ENCODE measurements around the gene FBLN2.

Gene FBLN2

DNA sequence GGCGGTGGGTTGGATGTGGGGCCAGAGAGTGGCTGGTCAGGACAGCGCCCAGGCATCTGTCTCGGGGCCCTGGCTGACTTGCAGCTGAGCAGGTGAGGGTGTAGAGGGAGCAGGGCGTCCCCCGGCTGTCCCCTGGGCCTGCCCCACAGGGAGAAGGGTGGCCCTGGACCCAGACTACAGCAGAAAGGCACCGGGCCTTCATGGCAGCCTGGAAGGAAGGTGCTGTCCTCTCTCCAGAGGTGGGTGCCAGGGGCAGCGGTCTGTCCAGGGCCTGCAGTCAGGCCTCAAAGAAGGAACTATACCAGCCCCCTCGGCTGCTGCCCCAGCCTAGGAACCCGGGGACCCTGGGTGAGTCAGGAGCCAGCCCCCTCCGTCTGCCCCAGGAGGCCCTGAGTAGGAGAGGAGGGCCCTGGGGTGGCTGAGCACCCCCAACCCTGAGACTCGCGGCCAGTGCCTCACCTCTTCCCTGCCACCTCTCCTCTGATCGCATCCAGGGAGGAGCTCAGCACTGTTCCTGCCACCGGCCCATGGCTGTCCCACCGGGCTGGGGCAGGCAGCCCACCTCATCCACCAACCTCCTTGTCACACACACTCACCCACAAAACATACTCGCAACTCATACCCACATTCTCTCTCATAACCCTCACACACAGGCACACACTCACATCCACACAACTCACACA, 133.5 kb downstream of the FBLN2 start:
- no peak for DNase-seq (ENCODE audit: low read depth in 2 of 2, low spot score in 1 of 2)

DNA sequence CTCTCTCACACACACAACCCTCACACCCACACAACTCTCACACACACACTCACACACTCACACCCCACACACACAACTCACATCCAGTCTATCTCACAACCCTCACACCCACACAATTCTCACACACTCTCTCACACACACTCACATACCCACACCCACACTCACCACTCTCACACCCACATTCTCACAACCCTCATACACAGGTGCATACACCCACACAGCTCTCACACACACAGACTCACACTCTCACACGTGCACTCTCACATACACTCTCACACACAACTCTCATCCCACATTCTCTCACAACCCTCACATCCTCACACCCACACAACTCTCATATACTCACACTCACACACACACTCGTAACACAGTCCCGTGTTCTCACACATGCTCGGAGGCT, 134.4 kb downstream of the FBLN2 start:
- DNase-seq (ENCODE audit: low read depth in 2 of 2, low spot score in 1 of 2): no peak

DNA sequence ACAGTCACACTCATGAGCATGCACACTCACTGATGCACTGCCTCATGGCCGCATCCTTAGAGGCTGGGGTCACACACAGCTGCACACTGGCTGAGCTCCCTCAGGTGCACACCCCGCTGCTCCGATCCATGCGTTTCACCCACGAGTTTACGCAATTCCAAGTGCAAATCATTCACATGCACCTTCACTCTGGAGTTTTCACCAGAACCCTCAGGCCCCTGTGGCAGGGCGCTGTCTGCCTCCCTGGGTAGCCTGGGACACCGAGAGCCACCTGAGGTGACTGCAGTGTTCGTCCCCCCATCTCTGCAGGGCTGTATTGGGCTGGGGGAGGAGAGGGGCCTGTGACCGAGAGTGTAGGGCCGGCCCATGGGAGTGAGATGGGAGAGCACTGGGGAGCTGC, 134.8 kb downstream of the FBLN2 start:
- DNase-seq (ENCODE audit: low read depth in 2 of 2, low spot score in 1 of 2): no peak

DNA sequence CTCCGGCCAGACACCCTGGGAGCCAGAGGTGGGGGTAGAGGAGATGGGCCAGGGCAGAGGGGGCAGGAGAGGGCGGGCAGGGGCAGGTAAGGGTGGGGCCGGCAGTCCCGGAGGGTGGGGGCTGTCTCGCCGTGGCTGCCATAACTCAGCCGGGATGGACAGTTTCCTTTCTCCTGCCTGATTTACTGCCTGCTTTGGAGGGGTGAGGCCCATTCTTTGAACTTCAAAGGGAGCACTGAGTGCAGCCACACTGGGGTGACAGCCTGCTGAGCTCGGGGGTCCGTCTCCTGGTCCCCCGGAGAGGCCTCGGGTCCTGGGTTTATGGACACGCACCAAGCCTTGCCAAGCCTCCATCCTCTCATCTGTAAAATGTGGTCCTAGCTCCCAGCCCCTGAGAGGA, 135.4 kb downstream of the FBLN2 start:
- DNase-seq (ENCODE audit: low read depth in 2 of 2, low spot score in 1 of 2): no peak

DNA sequence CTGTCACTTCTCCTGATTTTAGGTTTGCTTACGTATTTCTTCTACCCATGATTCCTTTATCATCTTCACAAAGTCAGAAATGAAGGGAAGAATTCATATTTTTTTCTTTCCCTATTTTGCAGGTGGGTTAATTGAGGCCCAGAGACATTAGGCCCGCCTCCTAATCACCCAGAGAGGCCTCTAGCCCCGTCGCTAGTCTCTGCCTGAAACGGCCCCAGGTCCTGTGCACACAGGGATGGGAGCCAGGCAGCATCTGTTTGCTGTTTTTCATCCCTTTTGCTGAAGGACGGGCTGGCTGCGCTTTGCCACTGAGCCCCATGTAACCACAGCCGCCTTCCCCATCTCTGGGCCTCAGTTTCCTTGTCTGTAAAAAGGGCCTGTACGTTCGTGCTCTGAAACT, 135.9 kb downstream of the FBLN2 start:
- no peak for DNase-seq (ENCODE audit: low read depth in 2 of 2, low spot score in 1 of 2)

DNA sequence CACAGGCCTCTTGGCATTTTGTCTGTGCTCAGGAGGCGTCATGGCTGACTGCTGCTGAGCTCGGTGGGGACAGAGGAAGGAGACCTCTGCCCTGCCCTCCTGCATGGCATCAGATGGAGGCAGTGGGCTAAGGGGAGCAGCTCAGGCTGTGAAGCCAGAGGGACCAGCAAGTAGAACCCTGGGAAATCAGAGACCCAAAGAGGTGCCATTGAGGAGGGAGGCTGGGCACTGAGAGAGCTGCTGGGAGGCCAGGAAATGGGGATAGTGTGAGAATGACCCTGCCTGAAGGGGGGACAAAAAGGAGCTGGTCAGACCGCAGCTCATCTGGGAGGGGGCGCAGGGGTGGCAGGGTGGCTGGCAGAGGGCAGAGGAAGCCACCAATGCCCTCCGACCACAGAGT, 136.8 kb downstream of the FBLN2 start:
- no peak for DNase-seq (ENCODE audit: low read depth in 2 of 2, low spot score in 1 of 2)

DNA sequence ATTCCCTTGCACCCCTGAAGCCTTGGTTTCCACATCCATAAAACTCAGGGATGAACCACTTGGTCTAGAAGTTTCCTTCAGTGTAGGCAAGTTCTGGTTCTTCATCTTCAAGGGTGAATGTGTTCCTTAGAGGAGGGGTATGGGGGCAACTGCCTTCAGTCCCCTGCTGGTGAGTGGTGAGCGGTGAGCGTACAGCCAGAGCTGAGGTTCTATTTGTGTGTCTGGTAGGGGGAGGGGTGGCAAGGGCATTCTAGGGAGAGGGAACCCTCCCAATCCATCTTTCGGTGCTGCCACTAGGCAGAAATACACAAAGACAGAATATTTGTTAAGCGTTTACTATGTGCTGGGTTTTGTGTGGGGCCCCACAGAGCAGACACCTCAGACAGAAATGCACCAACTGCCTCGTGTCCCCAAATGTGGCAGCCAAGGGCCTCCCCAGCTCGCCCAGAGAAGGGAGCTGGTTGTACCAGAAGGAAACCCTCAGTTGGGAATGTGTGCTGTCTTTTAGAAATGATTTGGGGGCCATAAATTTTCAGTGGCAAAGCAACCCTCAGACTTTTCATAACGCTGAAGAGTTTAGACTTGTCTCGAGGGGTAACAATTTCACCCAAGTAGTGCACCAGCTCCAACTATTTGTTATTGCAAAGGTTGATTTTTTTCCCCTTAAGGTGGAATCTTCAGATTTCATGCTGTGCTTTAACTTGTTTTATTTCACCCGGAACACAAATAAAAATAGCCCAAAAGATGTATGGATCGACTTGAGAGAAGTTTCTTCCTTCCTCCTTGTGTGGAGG, 137.6 kb downstream of the FBLN2 start:
- no peak for DNase-seq (ENCODE audit: low read depth in 2 of 2, low spot score in 1 of 2)

DNA sequence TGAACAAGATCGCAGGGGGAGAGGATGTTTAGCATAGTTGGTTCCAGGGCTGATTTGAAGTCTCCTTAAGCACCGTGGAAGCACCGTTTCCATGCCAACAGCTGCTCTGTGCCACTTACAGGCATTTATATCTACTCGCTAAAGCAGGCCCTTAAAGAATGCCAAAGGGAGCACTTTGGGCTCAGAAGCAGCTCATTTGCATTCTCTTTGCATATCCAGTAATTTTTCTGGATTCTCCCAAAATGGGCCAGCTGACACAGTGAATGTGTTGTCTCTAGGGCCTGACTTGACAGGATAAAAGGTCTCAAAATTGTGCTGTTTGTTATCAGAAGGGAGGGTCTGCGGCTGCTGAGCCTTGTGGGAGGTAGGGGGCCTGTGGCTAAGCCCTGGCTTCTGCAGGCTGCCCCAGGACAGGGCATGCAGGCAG, 138.6 kb downstream of the FBLN2 start:
- no peak for DNase-seq (ENCODE audit: low read depth in 2 of 2, low spot score in 1 of 2)

Measured in stimulated activated CD8-positive, alpha-beta memory T cell treated with anti-CD3 and anti-CD28 coated beads, Interleukin-4, amount 100 ng/mL, for 1 hour (primary cell).